SH-SY5Y (cell line): ENCODE data around the gene SLC25A13.

Experiments used
- GATA2 ChIP-seq: IDR thresholded peaks from 2 replicates; pipeline ENCODE4 v1.6.1; 2011; ENCODE audit warnings: mild to moderate bottlenecking, low read depth, low read length
- GATA3 ChIP-seq: IDR thresholded peaks from 2 replicates; pipeline ENCODE4 v1.6.1; 2011; ENCODE audit warnings: low read depth, mild to moderate bottlenecking, low read length, moderate library complexity

- no peak for TF ChIP-seq GATA2
- no peak for TF ChIP-seq GATA3
These were observed 140.7 kb downstream of the SLC25A13 start for GRCh38 chr7:96181174-96181573.
